ENCODE measurements around the gene DRG2.

Gene DRG2

DNA sequence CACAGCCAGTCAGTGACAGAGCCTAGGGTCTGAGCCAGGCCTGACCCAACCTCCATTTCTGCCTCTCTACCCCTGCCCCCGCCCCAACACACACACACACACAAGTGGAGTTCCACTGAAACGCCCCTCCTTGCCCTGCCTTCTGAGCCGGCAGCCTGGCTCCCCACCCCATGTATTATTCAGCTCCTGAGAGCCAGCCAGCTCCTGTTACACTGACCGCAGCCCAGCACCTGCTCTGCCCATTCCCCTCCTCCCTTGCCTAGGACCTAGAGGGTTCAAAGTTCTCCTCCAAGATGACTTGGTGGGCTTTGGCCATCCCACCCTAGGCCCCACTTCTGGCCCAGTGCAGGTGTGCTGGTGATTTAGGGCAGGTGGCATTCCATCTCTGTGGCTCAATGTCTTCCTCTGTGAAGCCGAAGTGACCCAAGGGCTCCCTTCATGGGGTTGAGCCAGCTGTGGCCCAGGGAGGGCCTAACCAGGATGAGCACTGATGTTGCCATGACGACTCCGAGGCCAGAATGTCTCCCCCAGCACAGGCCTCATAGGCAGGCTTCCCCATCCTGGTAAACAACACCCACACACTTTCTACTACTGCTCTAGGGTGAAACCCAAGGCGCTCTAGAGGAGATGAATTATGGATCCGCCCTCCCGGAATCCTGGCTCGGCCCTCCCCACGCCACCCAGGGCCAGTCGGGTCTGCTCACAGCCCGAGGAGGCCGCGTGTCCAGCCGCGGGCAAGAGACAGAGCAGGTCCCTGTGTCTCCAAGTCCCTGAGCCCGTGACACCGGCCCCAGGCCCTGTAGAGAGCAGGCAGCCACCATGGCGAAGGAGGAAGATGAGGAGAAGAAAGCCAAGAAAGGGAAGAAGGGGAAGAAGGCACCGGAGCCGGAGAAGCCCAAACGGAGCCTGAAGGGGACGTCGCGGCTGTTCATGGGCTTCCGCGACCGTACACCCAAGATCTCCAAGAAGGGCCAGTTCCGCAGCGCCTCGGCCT lies 30.5 kb downstream of the DRG2 start:
- no peak for DNase-seq

DNA sequence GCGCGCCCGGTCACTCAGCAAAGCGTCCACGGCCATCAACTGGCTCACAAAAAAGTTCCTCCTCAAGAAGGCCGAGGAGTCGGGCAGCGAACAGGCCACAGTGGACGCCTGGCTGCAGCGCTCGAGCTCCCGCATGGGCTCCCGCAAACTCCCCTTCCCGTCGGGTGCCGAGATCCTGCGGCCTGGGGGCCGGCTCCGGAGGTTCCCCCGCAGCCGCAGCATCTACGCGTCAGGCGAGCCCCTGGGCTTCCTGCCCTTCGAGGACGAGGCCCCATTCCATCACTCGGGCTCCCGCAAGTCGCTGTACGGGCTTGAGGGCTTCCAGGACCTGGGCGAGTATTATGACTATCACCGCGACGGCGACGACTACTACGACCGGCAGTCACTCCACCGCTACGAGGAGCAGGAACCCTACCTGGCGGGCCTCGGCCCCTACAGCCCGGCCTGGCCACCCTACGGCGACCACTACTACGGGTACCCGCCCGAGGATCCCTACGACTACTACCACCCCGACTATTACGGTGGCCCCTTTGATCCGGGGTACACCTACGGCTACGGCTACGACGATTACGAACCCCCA lies 31.5 kb downstream of the DRG2 start:
- no peak for DNase-seq

GRCh38 chr17:18119938-18120337 lies 32.2 kb downstream of the DRG2 start:
- DNase-seq = no peak

DNA sequence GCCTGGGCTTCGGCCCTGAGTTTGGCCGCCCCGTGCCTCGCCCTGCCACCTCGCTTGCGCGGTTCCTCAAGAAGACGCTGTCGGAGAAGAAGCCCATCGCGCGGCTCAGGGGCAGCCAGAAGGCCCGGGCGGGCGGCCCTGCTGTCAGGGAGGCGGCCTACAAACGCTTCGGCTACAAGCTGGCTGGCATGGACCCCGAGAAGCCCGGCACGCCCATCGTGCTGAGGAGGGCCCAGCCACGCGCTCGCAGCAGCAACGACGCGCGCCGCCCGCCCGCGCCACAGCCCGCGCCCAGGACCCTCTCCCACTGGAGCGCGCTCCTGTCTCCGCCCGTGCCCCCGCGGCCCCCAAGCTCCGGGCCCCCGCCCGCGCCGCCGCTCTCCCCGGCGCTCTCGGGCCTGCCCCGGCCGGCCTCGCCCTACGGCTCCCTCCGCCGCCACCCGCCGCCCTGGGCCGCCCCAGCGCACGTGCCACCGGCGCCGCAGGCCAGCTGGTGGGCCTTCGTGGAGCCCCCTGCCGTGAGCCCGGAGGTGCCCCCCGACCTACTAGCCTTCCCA lies 32.8 kb downstream of the DRG2 start:
- DNase-seq = no peak

DNA sequence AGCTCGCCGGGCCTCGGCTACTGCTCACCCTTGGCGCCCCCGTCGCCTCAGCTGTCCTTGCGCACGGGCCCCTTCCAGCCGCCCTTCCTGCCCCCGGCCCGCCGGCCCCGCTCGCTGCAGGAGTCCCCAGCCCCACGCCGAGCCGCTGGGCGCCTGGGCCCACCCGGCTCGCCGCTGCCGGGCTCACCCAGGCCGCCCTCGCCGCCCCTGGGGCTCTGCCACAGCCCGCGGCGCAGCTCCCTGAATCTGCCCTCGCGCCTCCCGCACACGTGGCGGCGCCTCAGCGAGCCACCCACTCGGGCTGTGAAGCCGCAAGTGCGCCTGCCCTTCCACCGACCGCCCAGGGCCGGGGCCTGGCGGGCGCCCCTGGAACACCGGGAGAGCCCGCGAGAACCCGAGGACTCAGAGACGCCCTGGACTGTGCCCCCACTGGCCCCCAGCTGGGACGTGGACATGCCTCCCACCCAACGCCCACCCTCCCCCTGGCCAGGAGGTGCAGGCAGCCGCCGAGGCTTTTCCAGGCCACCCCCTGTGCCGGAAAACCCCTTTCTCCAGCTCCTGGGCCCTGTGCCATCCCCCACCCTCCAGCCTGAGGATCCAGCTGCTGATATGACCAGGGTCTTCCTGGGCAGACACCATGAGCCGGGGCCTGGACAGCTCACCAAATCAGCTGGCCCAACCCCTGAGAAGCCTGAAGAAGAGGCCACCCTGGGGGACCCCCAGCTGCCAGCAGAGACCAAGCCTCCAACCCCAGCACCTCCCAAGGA lies 33.6 kb downstream of the DRG2 start:
- no peak for DNase-seq

DNA sequence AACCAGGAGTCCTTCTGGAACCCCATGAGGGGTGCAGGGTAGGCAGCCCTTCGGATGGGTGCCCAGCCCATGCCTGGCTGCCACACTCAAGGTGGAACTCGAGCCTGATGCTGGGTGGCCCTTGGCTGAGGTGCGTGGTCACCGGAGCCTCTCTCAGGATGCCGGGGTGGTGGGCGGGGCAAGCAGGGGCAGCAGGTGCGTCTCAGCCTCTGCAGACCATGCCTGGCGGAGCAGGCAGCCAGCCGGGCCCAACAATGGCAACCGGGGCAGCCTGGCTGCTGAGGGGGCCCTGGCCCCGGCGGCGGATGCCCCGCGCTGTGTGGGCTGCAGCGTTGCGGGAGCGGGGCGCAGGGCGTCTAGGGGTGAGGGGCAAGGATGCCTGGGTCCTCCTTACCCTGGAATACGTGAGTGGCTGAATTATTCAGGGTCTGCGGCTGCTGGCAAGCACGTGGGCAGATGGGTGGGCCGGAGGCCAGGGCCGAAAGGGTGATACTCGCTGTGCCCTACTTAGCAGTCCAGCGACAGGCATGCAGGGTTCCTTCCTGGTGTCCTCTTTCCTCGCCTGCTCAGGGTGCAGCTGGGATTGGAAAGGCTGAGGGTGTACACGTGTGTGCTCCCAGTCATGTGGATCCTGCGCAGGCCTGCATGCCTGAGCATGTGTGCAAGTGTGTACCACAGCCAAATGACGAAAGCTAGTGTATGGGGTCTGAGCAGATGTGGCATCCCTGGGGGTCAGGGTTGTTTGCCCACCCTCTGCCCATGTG lies 35.4 kb downstream of the DRG2 start:
- no peak for DNase-seq

DNA sequence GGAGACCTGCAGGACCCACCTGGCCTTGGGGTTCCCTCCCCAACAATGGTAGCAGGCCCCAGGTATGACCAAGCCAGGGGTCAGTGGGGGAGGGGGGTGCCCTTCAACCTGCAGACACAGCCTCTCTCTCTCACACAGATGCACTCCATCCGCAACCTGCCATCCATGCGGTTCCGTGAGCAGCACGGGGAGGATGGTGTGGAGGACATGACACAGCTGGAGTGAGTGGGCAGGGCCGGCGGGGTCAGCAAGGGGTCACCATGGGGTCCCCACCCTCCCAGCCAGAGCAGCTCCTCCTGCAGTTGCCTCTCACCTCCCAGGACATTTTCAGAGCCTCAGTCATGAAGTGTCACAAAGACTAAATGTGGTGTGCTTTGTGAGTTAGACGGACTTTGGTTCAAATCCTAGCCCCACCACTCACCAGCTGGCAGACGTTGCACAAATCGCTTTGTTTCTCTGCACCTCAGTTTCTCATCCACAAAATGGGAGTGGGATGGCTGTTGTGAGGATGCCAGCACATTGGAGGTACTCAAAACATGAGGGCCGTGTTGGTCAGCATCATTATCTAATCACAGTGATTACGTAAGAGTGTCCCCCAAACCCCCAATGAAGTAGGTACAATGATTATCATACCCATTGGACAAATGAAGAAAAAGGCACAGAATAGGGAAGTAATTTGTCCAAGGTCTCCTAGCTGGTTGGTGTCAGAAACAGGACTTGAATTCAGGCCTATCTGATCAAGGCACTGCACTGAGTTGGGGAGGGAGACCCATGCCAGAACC lies 36.8 kb downstream of the DRG2 start:
- DNase-seq = no peak

DNA sequence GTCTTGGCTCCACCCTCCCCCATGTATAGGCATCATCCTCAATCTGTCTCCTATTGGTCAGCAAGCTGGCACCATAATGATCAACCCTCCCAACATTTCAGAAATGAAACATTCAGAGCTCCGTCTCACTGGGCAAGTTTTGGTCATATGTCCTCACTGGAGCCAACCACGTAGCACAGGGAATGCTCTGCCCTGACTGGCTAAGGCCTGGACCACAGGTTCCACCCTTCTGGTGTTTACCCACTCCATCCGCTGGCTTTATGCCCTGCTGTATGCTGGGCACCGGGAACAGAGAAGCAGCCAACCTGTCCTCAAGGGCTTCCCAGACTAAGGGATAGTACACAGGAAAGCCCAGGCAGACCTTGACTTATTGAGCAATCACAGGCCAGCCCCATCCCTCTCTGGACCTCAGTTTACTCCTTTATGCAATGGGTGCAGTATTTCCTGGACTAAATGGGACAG lies 41.3 kb downstream of the DRG2 start:
- DNase-seq = peak in 1 of 14 donors; percentile 41

GRCh38 chr17:18132711-18133110 lies 45.0 kb downstream of the DRG2 start:
- DNase-seq = no peak

- DNase-seq = no peak
These were observed 48.6 kb downstream of the DRG2 start for GRCh38 chr17:18136357-18136756.

DNA sequence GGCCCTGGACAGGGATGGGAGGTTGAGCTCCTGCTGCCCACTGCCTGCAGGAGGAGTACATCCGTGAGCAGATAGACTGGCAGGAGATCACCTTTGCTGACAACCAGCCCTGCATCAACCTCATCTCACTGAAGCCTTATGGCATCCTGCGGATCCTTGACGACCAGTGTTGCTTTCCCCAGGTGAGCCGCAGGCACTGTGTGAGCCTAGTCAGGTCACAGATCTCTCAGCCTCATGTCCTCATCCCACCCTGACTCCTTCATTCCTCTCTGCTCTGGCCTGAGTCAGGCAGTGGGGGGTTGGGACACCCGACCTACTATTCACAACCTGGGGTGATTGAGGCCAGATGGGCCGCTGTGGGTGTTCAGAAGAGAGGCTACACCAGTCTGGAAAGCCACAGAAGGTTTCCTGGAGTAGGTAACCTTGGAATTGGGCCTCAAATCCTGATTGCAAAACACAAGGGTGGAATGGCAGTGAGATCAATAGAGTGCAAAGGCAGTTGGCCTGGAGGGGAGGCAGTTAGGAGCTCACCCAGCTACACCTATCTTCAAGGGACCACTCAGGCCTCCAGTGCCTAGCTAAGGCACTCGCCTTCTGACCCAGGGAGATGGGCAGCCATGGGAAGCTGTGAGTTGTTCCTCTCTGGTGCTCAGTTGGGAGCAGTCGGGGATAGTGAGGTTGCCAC lies 50.5 kb downstream of the DRG2 start:
- peak in 1 of 14 donors; percentile 11 for DNase-seq

- DNase-seq = no peak
These were observed 51.3 kb downstream of the DRG2 start for GRCh38 chr17:18139092-18139491.

- no peak for DNase-seq
These were observed 51.8 kb downstream of the DRG2 start for GRCh38 chr17:18139498-18139897.

DNA sequence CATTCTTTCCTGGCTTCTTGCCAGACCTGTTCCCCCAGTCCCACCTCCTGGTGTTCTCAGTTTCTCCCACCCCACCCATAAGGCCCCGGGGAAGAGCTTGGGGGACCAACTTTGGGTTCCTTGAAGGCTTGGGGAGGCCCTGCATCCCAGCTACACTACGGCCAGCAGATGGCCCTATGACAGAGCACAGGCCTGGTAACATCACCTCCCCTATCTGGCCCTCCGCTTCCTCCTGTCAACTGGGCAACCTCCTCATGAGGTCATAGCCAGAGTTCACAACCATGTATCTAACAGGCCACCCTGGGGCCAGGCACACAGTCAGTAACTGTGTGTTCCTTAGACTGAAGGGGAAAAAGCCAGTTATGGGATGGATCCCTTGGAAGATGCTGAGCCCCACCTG lies 52.2 kb downstream of the DRG2 start:
- no peak for DNase-seq

DNA sequence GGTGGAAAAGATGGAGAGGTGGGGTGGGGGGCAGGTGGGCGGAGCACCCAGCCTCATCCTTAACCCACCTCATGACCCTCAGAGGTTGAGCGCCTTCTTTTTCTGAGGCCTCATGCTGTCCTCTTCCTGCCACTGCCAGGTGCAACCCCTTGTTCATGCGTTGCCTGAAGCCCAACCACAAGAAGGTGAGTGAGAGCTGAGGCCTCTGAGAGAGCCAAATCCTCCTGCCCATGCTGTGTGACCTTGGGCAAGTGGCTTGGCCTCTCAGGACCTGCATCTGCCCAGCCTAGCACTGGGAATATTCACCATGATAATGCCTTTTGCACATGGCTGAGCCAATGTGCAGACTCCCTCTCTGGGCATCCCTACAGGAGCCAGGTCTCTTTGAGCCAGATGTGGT lies 52.9 kb downstream of the DRG2 start:
- DNase-seq = no peak

DNA sequence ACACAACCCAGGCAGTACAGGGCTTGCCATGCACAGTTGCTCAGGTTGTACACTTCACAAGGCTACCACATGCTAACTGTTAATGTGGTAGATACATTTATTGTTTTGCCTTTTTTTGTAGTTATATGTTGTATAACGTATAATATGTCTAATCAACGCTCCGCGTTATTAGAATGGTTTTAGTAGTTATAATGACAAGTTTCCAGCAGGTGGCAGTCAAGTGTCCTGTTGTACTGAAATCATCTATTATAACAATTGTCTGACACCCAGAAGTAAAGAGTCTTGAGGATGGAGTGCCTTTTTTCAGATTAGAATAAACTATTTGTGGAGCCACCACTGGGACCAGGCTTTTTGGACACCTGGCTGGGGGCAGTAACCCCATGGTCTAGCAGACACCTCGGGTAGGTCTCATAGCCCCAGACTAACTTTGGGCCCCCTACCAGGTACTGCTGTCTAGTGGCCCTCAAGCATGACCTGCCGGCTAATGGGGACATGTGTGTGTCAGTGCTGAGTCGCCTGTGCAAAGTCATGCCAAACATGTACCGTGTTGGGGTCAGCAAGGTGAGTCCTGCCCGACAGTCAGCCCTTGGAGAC lies 53.6 kb downstream of the DRG2 start:
- peak in 2 of 14 donors; percentile 28 to 36 for DNase-seq

DNA sequence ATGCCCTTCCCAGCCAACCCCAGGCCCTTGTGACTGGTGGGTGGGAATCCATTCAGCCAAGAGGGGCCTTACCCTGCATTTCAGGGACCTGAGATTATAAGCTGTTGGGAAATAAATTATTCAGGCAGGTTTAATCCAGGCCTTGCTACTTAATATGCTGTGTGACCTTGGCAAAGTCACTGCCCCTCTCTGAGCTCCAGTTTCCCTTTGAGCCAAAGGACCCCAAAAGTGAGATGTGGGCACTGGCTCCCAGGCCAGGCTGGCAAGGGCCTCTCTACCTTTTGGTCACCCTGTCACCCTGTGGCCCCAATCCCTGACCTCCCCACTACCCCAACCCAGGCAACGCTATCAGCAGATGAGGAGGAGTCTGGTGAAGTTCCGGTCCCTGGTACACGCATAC lies 54.7 kb downstream of the DRG2 start:
- DNase-seq = no peak

GRCh38 chr17:18143044-18143936 lies 55.5 kb downstream of the DRG2 start:
- DNase-seq = no peak

- DNase-seq = no peak
These were observed 56.5 kb downstream of the DRG2 start for GRCh38 chr17:18144261-18144660.

Measured in C1 segment of cervical spinal cord (tissue), 14 donors.